NCI-H1048 (cell line): ENCODE measurements around the gene C2CD4C.
"Not testable (repeated sequence)": the region's sequence is repeated elsewhere in the genome, so short reads cannot be mapped to it uniquely, and the experiment has no call there.

Source experiments
- DNase-seq: peaks from one replicate; lab custom pipeline; 2025; lab: John Stamatoyannopoulos, UW

Gene C2CD4C

GRCh38 chr19:413756-414420 lies 4.9 kb upstream of the C2CD4C start:
- no peak for DNase-seq

- no peak for DNase-seq
Observed at GRCh38 chr19:412356-413355, 3.7 kb upstream of the C2CD4C start.

GRCh38 chr19:411723-412355 lies 2.9 kb upstream of the C2CD4C start:
- no peak for DNase-seq

GRCh38 chr19:411121-411722 lies 2.3 kb upstream of the C2CD4C start:
- DNase-seq, result not testable (repeated sequence)

- DNase-seq, result no peak
Observed at GRCh38 chr19:410243-410781, 1.4 kb upstream of the C2CD4C start.

GRCh38 chr19:409516-410242 lies 732 bp upstream of the C2CD4C start:
- no peak for DNase-seq

GRCh38 chr19:408441-408901 lies 476 bp downstream of the C2CD4C start:
- DNase-seq, result no peak

- DNase-seq, result no peak
Observed at GRCh38 chr19:407511-408440, 1.2 kb downstream of the C2CD4C start.

GRCh38 chr19:406971-407510 lies 1.9 kb downstream of the C2CD4C start:
- DNase-seq, result no peak

GRCh38 chr19:406135-406781 lies 2.7 kb downstream of the C2CD4C start:
- DNase-seq, result no peak

GRCh38 chr19:405121-405965 lies 3.6 kb downstream of the C2CD4C start:
- no peak for DNase-seq

GRCh38 chr19:403221-404027 lies 5.5 kb downstream of the C2CD4C start:
- no peak for DNase-seq

GRCh38 chr19:402786-403185 lies 6.2 kb downstream of the C2CD4C start:
- no peak for DNase-seq

GRCh38 chr19:401866-402511 lies 7.0 kb downstream of the C2CD4C start:
- no peak for DNase-seq

GRCh38 chr19:400976-401865 lies 7.7 kb downstream of the C2CD4C start:
- no peak for DNase-seq

GRCh38 chr19:399370-399769 lies 9.6 kb downstream of the C2CD4C start:
- no peak for DNase-seq
